Measurements from ENCODE around the gene WDR43. TPM values are rescaled to one million over a fixed set of nuclear protein-coding genes. Genes with fewer than 3 reads are reported as not detected.
"Not testable (repeated sequence)": the region's sequence is repeated elsewhere in the genome, so short reads cannot be mapped to it uniquely, and the experiment has no call there.

Gene WDR43
- total and polyA plus RNA-seq, 9 donors, result 21.4 to 37.3 (median 31.2) TPM

DNA sequence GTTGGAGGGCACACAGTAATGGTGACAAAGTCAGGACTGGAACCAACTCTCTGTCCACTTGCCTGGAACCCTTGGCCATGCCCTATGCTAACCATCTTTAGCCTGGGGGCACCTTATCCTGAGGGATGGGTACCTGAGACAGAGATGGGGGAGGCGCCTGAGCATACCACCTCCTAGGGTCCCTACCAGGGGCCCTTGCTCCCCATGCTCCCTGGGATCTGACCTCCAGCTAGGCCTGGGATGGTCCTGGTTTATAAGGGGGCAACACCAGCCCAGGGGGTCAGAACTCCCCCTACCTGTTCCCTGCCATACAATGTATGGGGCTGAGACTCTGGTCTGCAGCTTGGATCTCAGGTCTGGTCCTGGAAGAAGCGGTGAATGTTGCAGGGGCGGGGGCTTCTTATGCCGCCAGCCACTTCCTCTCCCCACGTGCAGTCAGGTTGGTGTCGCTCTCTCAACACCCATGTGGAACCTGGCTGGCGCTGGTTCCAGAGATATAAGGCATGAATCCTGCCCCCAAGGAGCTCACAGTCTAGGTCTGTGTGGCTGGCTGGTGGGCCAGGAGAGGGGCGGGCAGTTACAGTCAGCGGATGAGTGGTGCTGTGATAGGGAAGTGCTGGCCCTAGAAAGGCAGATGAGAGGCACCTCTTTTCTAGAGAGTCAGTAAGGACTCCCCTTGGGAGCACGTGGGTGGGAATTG is 82.9 kb downstream of the WDR43 start:
- no peak for DNase-seq
- 100% methylated on average over 2 of the region's 10 CpGs for WGBS (ENCODE audit: insufficient coverage)

DNA sequence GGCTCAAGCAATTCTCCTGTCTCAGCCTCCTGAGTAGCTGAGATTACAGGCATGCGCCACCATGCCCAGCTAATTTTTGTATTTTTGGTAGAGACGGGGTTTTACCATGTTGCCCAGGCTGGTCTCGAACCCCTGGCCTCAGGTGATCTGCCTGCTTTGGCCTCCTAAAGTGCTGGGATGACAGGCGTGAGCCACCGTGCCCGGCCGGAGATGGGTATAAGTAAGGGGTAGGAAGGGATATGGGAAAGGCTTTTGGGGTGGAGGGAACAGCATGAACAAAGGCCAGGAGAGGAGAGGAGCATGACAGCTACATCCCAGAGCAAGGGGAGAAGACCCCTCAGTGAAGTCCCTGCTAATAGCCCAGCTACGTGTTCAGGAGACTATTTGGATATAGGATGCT is 83.5 kb downstream of the WDR43 start:
- 92% methylated on average over 7 of the region's 8 CpGs for WGBS (ENCODE audit: insufficient coverage)
- H3K36me3 ChIP-seq (ENCODE audit: control insufficient read depth, insufficient read depth, low read length), result not testable (repeated sequence)

More for the DNA sequence above, 82.9 kb downstream of the WDR43 start:
- peak overlapping the region; percentile 59 for H3K27ac ChIP-seq (ENCODE audit: low read length)
- no peaks in the 10 kb centered on the region for H3K36me3 ChIP-seq (ENCODE audit: control insufficient read depth, insufficient read depth, low read length)
- peaks cover 37% of the 10 kb centered on the region for H3K4me1 ChIP-seq (ENCODE audit: control insufficient read depth, insufficient read depth, low read length)
- no peaks in the 10 kb centered on the region for H3K9me3 ChIP-seq (replicated peaks; ENCODE audit: control insufficient read depth, low read depth, low read length)
- no peak overlapping the region for H3K4me3 ChIP-seq (ENCODE audit: low read length)
- H3K27me3 ChIP-seq (ENCODE audit: control insufficient read depth, insufficient read depth, low read length), result no peaks in the 10 kb centered on the region

GRCh38 chr2:28978606-28979005 is 84.1 kb downstream of the WDR43 start:
- WGBS (ENCODE audit: insufficient coverage), result 36% methylated on average over 4 of the region's 6 CpGs

More for the DNA sequence above, 83.5 kb downstream of the WDR43 start:
- H3K9me3 ChIP-seq (replicated peaks; ENCODE audit: control insufficient read depth, low read depth, low read length); H3K27ac ChIP-seq (ENCODE audit: low read length); H3K4me3 ChIP-seq (ENCODE audit: low read length); H3K27me3 ChIP-seq (ENCODE audit: control insufficient read depth, insufficient read depth, low read length); DNase-seq: not testable (repeated sequence)
- peaks cover 41% of the 10 kb centered on the region for H3K4me1 ChIP-seq (ENCODE audit: control insufficient read depth, insufficient read depth, low read length)

GRCh38 chr2:28979041-28979440 is 84.6 kb downstream of the WDR43 start:
- H3K36me3 ChIP-seq (ENCODE audit: control insufficient read depth, insufficient read depth, low read length), result no peaks in the 10 kb centered on the region
- H3K27me3 ChIP-seq (ENCODE audit: control insufficient read depth, insufficient read depth, low read length), result no peaks in the 10 kb centered on the region
- H3K9me3 ChIP-seq (replicated peaks; ENCODE audit: control insufficient read depth, low read depth, low read length), result no peaks in the 10 kb centered on the region
- 48% methylated on average over 7 of the region's 7 CpGs for WGBS (ENCODE audit: insufficient coverage)
- DNase-seq, result no peak
- H3K4me3 ChIP-seq (ENCODE audit: low read length), result no peak overlapping the region
- peaks cover 41% of the 10 kb centered on the region for H3K4me1 ChIP-seq (ENCODE audit: control insufficient read depth, insufficient read depth, low read length)
- no peak overlapping the region for H3K27ac ChIP-seq (ENCODE audit: low read length)

More at GRCh38 chr2:28978606-28979005, 84.1 kb downstream of the WDR43 start:
- no peak for DNase-seq
- Histone ChIP-seq H3K4me3 (ENCODE audit: low read length) (no peak overlapping the region), H3K9me3 (replicated peaks; ENCODE audit: control insufficient read depth, low read depth, low read length) (no peaks in the 10 kb centered on the region), H3K4me1 (ENCODE audit: control insufficient read depth, insufficient read depth, low read length) (peaks cover 41% of the 10 kb centered on the region), H3K27ac (ENCODE audit: low read length) (no peak overlapping the region), H3K27me3 (ENCODE audit: control insufficient read depth, insufficient read depth, low read length) (no peaks in the 10 kb centered on the region), H3K36me3 (ENCODE audit: control insufficient read depth, insufficient read depth, low read length) (no peaks in the 10 kb centered on the region)

DNA sequence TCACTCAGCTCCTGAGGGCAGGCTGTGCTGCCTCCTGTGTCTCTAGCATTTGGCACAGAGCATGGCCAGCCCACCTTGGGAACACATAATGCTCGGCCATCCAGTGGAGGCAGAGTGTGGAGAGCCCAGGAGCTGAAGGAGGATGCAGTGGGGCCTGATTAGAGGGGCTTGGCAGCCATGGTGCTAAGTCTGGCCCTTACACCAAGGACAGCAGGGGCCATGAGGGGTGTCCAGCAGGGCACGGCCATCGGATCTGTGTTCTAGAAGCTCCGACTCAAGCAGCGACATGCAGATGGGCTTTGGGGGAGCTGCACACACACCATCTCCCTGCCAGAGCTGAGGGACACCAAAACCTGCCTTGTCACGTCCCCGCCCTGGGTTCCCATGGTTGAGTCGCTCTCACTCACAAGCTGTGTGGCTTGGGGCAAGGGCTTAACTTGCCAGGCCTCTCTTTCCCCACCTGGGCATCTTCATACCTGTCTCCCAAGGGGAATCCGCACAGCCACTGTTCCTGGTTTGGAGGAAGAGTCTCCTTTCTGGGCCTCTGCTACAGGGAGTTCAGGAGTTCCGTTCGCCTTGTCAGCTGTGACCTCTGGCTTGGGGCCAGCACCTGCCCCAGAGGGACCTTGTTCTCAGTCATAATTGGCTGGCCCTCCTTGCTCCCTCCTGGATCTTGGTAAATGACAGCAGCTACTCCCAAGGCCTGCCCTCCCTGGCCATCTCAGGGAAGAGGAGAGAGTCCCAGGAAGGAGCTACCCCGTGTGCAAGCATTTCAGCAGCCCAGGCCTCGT is 85.3 kb downstream of the WDR43 start:
- WGBS (ENCODE audit: insufficient coverage), result 87% methylated on average over 9 of the region's 13 CpGs
- H3K36me3 ChIP-seq (ENCODE audit: control insufficient read depth, insufficient read depth, low read length), result no peaks in the 10 kb centered on the region
- H3K4me1 ChIP-seq (ENCODE audit: control insufficient read depth, insufficient read depth, low read length), result peaks cover 41% of the 10 kb centered on the region
- no peaks in the 10 kb centered on the region for H3K27me3 ChIP-seq (ENCODE audit: control insufficient read depth, insufficient read depth, low read length)
- no peaks in the 10 kb centered on the region for H3K9me3 ChIP-seq (replicated peaks; ENCODE audit: control insufficient read depth, low read depth, low read length)
- no peak overlapping the region for H3K4me3 ChIP-seq (ENCODE audit: low read length)
- DNase-seq, result no peak
- H3K27ac ChIP-seq (ENCODE audit: low read length), result no peak overlapping the region

DNA sequence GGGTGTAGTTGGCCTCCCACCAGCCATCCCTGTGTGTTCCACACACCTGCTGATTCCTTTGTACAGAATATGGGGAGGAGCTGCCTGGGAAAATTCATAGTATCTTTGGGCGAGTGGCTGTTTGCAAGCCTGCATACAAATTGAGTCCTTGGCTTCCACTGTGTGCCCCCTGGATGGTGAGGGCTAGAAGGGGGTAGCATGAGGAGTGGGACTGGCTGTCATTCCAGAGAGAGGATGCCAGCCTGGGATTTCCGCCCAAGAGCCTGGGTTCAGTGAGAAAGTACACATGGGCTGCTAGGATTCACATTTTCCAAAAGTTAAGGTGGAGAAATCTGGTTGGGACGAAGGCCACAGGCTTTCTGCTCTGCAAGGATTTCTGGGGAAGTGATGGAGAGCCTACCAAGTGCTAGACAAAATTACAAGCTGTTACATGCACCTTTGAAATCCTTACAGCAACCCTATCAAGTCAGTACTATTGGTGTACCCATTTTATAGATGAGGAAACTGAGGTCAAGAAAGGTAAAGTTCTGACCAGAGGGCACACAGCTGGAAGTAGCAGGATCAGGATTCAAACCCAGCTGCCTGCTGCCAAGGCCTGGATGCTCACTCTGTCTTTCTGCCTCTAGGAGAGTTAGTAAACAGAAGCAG is 86.0 kb downstream of the WDR43 start:
- Histone ChIP-seq H3K27me3 (ENCODE audit: control insufficient read depth, insufficient read depth, low read length) (no peaks in the 10 kb centered on the region), H3K4me1 (ENCODE audit: control insufficient read depth, insufficient read depth, low read length) (peaks cover 41% of the 10 kb centered on the region), H3K4me3 (ENCODE audit: low read length) (no peak overlapping the region), H3K36me3 (ENCODE audit: control insufficient read depth, insufficient read depth, low read length) (no peaks in the 10 kb centered on the region), H3K9me3 (replicated peaks; ENCODE audit: control insufficient read depth, low read depth, low read length) (no peaks in the 10 kb centered on the region), H3K27ac (ENCODE audit: low read length) (no peak overlapping the region)
- DNase-seq, result no peak
- WGBS (ENCODE audit: insufficient coverage), result 28% methylated on average over 2 of the region's 3 CpGs

GRCh38 chr2:28981016-28981441 is 86.6 kb downstream of the WDR43 start, which contains the start of gene TOGARAM2:
TSS of gene TOGARAM2 (plus strand) at chr2:28981298. CDS start at chr2:28994835, 13,537 bp downstream.
- no peaks in the 10 kb centered on the region for H3K27me3 ChIP-seq (ENCODE audit: control insufficient read depth, insufficient read depth, low read length)
- no peak within 1 kb of the TSS for H3K4me3 ChIP-seq (ENCODE audit: low read length)
- H3K36me3 ChIP-seq (ENCODE audit: control insufficient read depth, insufficient read depth, low read length), result no peaks in the 10 kb centered on the region
- peak within 1 kb of the TSS; percentile 56 for H3K27ac ChIP-seq (ENCODE audit: low read length)
- DNase-seq, result peak; percentile 48
- no peaks in the 10 kb centered on the region for H3K9me3 ChIP-seq (replicated peaks; ENCODE audit: control insufficient read depth, low read depth, low read length)
- WGBS (ENCODE audit: insufficient coverage), result 39% methylated on average over 10 of the region's 10 CpGs
- H3K4me1 ChIP-seq (ENCODE audit: control insufficient read depth, insufficient read depth, low read length), result peaks cover 42% of the 10 kb centered on the region

- Histone ChIP-seq H3K36me3 (ENCODE audit: control insufficient read depth, insufficient read depth, low read length) (no peaks in the 10 kb centered on the region), H3K4me3 (ENCODE audit: low read length) (no peak overlapping the region), H3K4me1 (ENCODE audit: control insufficient read depth, insufficient read depth, low read length) (peaks cover 42% of the 10 kb centered on the region), H3K9me3 (replicated peaks; ENCODE audit: control insufficient read depth, low read depth, low read length) (no peaks in the 10 kb centered on the region), H3K27me3 (ENCODE audit: control insufficient read depth, insufficient read depth, low read length) (no peaks in the 10 kb centered on the region), H3K27ac (ENCODE audit: low read length) (peak overlapping the region; percentile 56)
- peak; percentile 30 for DNase-seq
- WGBS (ENCODE audit: insufficient coverage), result 83% methylated on average over 7 of the region's 11 CpGs
Measured at GRCh38 chr2:28981620-28982376, 87.3 kb downstream of the WDR43 start.

- H3K27ac ChIP-seq (ENCODE audit: low read length), result peak overlapping the region; percentile 17
- no peak for DNase-seq
- 69% methylated on average over 5 of the region's 8 CpGs for WGBS (ENCODE audit: insufficient coverage)
- no peak overlapping the region for H3K4me3 ChIP-seq (ENCODE audit: low read length)
- no peaks in the 10 kb centered on the region for H3K36me3 ChIP-seq (ENCODE audit: control insufficient read depth, insufficient read depth, low read length)
- H3K4me1 ChIP-seq (ENCODE audit: control insufficient read depth, insufficient read depth, low read length), result peaks cover 38% of the 10 kb centered on the region
- H3K9me3 ChIP-seq (replicated peaks; ENCODE audit: control insufficient read depth, low read depth, low read length), result no peaks in the 10 kb centered on the region
- H3K27me3 ChIP-seq (ENCODE audit: control insufficient read depth, insufficient read depth, low read length), result no peaks in the 10 kb centered on the region
Measured at GRCh38 chr2:28982381-28982950, 88.0 kb downstream of the WDR43 start.

All from muscle of leg (tissue), 11 donors.